Activated CD8-positive, alpha-beta T cell treated with anti-CD3 and anti-CD28 coated beads for 36 hours (primary cell): ENCODE measurements around the gene FBXO45. TPM values are rescaled to one million over a fixed set of nuclear protein-coding genes. Genes with fewer than 3 reads are reported as not detected.

Experiments used
- ATAC-seq: fragments of 200-7000 bp; cut with Tn5 transposase; one replicate; pipeline ENCODE4 v1.10.0; 2021; ENCODE audit warnings: mild to moderate bottlenecking, moderate library complexity
- CTCF ChIA-PET: fragments of 350-600 bp; sonication (Branson Sonifier 250); formaldehyde crosslinking; loops from one replicate; lab custom pipeline; 2021; ENCODE audit warnings: antibody characterized with exemption; lab: Charles Lee
- POLR2A ChIA-PET: fragments of 350-600 bp; sonication (Branson Sonifier 250); formaldehyde crosslinking; loops from one replicate; lab custom pipeline; 2021; ENCODE audit warnings: antibody characterized with exemption; lab: Charles Lee
- DNase-seq: peaks from one replicate; pipeline ENCODE4 v3.0.0-alpha.2; 2020
- H3K27ac Mint-ChIP-seq: one replicate; pipeline ENCODE4 v1.8.0; 2021; ENCODE audit warnings: mild to moderate bottlenecking, mixed read lengths
- H3K27me3 Mint-ChIP-seq: one replicate; pipeline ENCODE4 v1.8.0; 2021; ENCODE audit warnings: mixed read lengths
- H3K36me3 Mint-ChIP-seq: one replicate; pipeline ENCODE4 v1.8.0; 2021; ENCODE audit warnings: low read depth, mixed read lengths
- H3K4me1 Mint-ChIP-seq: one replicate; pipeline ENCODE4 v1.8.0; 2021; ENCODE audit warnings: low read depth, mixed read lengths
- H3K4me3 Mint-ChIP-seq: one replicate; pipeline ENCODE4 v1.8.0; 2021; ENCODE audit warnings: mild to moderate bottlenecking, moderate library complexity, mixed read lengths
- H3K9me3 Mint-ChIP-seq: one replicate; pipeline ENCODE4 v1.8.0; 2021; ENCODE audit warnings: mixed read lengths
- CTCF ChIP-seq: fragments of 200-600 bp; IDR thresholded peaks from one replicate; pipeline ENCODE4 v1.8.0; 2022; ENCODE audit warnings: antibody characterized with exemption, mild to moderate bottlenecking
- intact Hi-C: fragments of 100-400 bp; cut with micrococcal nuclease; formaldehyde crosslinking; loops from one replicate; pipeline ENCODE4 v1.10.0; 2022
- total RNA-seq, 2 experiments: library from RNA; stranded (reverse); gene quantifications; one replicate each; pipeline ENCODE4 v1.2.3, GENCODE V29; 2021

FBXO45 gene
- total RNA-seq, 2 experiments from 2014 or later, result 18.2 TPM

- no peak for DNase-seq
- H3K4me3 Mint-ChIP-seq, result peak overlapping the region; percentile 65
- POLR2A ChIA-PET, result no interaction called here
- H3K9me3 Mint-ChIP-seq, result no peaks in the 10 kb centered on the region
- peaks cover 55% of the 10 kb centered on the region for H3K4me1 Mint-ChIP-seq
- intact Hi-C loops, result no loop called here
- no peak for ATAC-seq
- no peaks in the 10 kb centered on the region for H3K36me3 Mint-ChIP-seq
- H3K27ac Mint-ChIP-seq, result peak overlapping the region; percentile 95
- CTCF ChIA-PET, result interaction anchor here (1.0 kb wide), 1 partner anchor 60 kb away, joined by 3 read pairs; no protein-coding TSS in a partner anchor
- TF ChIP-seq CTCF, result no peak
- H3K27me3 Mint-ChIP-seq, result no peaks in the 10 kb centered on the region
Observed at GRCh38 chr3:196625331-196625730, 56.9 kb downstream of the FBXO45 start.

- H3K4me1 Mint-ChIP-seq, result peaks cover 60% of the 10 kb centered on the region
- intact Hi-C loops, result no loop called here
- no peak overlapping the region for H3K4me3 Mint-ChIP-seq
- H3K36me3 Mint-ChIP-seq, result no peaks in the 10 kb centered on the region
- H3K27me3 Mint-ChIP-seq, result no peaks in the 10 kb centered on the region
- POLR2A ChIA-PET, result interaction anchor here (7.2 kb wide), 1 partner anchor 12 kb away, joined by 49 read pairs; the partner anchor contains the start of gene NRROS
- DNase-seq, result no peak
- no peaks in the 10 kb centered on the region for H3K9me3 Mint-ChIP-seq
- ATAC-seq, result no peak
- TF ChIP-seq CTCF, result no peak
- no peak overlapping the region for H3K27ac Mint-ChIP-seq
- CTCF ChIA-PET, result interaction anchor here (2.8 kb wide), 1 partner anchor 19 kb away, joined by 13 read pairs; no protein-coding TSS in a partner anchor
Observed at GRCh38 chr3:196627918-196628231, 59.4 kb downstream of the FBXO45 start.

- ChIA-PET CTCF (interaction anchor here (1.2 to 2.8 kb wide), 3 partner anchors 20 to 101 kb away, joined by 3 to 13 read pairs (median 3); no protein-coding TSS in a partner anchor), POLR2A (interaction anchor here (0.6 to 7.2 kb wide), 3 partner anchors 11 to 206 kb away, joined by 3 to 49 read pairs (median 4); partner anchors contain the start of gene NRROS)
- ATAC-seq (no peak), DNase-seq (no peak)
- no peaks in the 10 kb centered on the region for H3K27me3 Mint-ChIP-seq
- intact Hi-C loops, result no loop called here
- peak overlapping the region; percentile 95 for H3K27ac Mint-ChIP-seq
- H3K4me3 Mint-ChIP-seq, result no peak overlapping the region
- H3K9me3 Mint-ChIP-seq, result no peaks in the 10 kb centered on the region
- H3K36me3 Mint-ChIP-seq, result no peaks in the 10 kb centered on the region
- TF ChIP-seq CTCF, result no peak
- peaks cover 69% of the 10 kb centered on the region for H3K4me1 Mint-ChIP-seq
Observed at GRCh38 chr3:196629228-196629627, 60.8 kb downstream of the FBXO45 start.

- ChIA-PET POLR2A (interaction anchor here (0.7 to 7.2 kb wide), 14 partner anchors 9 to 310 kb away, joined by 3 to 49 read pairs (median 4); partner anchors contain the start of gene NRROS), CTCF (interaction anchor here (0.7 to 2.3 kb wide), 8 partner anchors 10 to 53 kb away, joined by 3 to 11 read pairs (median 4); no protein-coding TSS in a partner anchor)
- Mint-ChIP-seq H3K4me3 (peak overlapping the region; percentile 79), H3K9me3 (no peaks in the 10 kb centered on the region), H3K36me3 (no peaks in the 10 kb centered on the region), H3K4me1 (peaks cover 53% of the 10 kb centered on the region), H3K27me3 (no peaks in the 10 kb centered on the region), H3K27ac (peak overlapping the region; percentile 95)
- DNase-seq (peak; percentile 26), ATAC-seq (peak; percentile 4)
- TF ChIP-seq CTCF, result no peak
- intact Hi-C loops, result no loop called here
Observed at GRCh38 chr3:196631682-196632045, 63.2 kb downstream of the FBXO45 start.

- ChIA-PET POLR2A (interaction anchor here (0.5 to 7.2 kb wide), 15 partner anchors 8 to 310 kb away, joined by 3 to 49 read pairs (median 4); partner anchors contain the start of gene NRROS), CTCF (interaction anchor here (0.7 to 2.3 kb wide), 8 partner anchors 9 to 53 kb away, joined by 3 to 11 read pairs (median 4); no protein-coding TSS in a partner anchor)
- Mint-ChIP-seq H3K27ac (peak overlapping the region; percentile 95), H3K9me3 (no peaks in the 10 kb centered on the region), H3K36me3 (no peaks in the 10 kb centered on the region), H3K27me3 (no peaks in the 10 kb centered on the region), H3K4me1 (peaks cover 49% of the 10 kb centered on the region), H3K4me3 (peak overlapping the region; percentile 79)
- intact Hi-C loops, result no loop called here
- ATAC-seq (peak; percentile 83), DNase-seq (peak; percentile 96)
- peak; percentile 24 for TF ChIP-seq CTCF
Observed at GRCh38 chr3:196632046-196632751, 63.7 kb downstream of the FBXO45 start.
